ENCODE results near the gene PLEKHG2.

- TF ChIP-seq CTCF (IDR thresholded peaks at IDR 0.05), result no peak
- no peak for TF ChIP-seq POLR2A (IDR thresholded peaks at IDR 0.05)
These were observed 14.1 kb upstream of the PLEKHG2 start for GRCh38 chr19:39398297-39398864.
